Left lung (tissue), 10 donors: ENCODE data around the gene FERMT2. TPM values are rescaled to one million over a fixed set of nuclear protein-coding genes. Genes with fewer than 3 reads are reported as not detected.

Source experiments
- ATAC-seq: fragments of 200-7000 bp; cut with Tn5 transposase; one replicate; pipeline ENCODE4 v1.9.1; 2020; ENCODE audit warnings: moderate library complexity
- DNase-seq, 4 donors: peaks; one replicate each; pipeline ENCODE4 v3.0.0-alpha.2; 2013 to 2020
- H3K27ac ChIP-seq, 2 donors: fragments of 200-600 bp; sonication (generic) in 1 of 2; one replicate each; pipeline versions ENCODE4 v1.5.0 to v1.8.0; 2020 to 2021
- H3K27me3 ChIP-seq, 2 donors: fragments of 200-600 bp; sonication (generic) in 1 of 2; one replicate each; pipeline versions ENCODE4 v1.5.0 to v1.8.0; 2020 to 2021
- H3K36me3 ChIP-seq, 2 donors: fragments of 200-600 bp; sonication (generic) in 1 of 2; one replicate each; pipeline versions ENCODE4 v1.5.0 to v1.8.0; 2020 to 2021
- H3K4me1 ChIP-seq, 2 donors: fragments of 200-600 bp; one replicate each; pipeline ENCODE4 v1.8.0; 2021
- H3K4me3 ChIP-seq, 2 donors: fragments of 200-600 bp; sonication (generic) in 1 of 2; one replicate each; pipeline versions ENCODE4 v1.5.0 to v1.8.0; 2020 to 2021; ENCODE audit warnings: mild to moderate bottlenecking in 1 of 2
- H3K9me3 ChIP-seq, 2 donors: fragments of 200-600 bp; sonication (generic) in 1 of 2; one replicate each; pipeline versions ENCODE4 v1.5.0 to v1.8.0; 2020 to 2021
- intact Hi-C, 2 donors: fragments of 100-400 bp; cut with DNase I; formaldehyde crosslinking; loops; one replicate each; pipeline versions ENCODE4 v1.11.2 to v1.14.2; 2022
- polyA plus RNA-seq, 6 donors: library from polyadenylated mRNA; unstranded; fragments of 120-200 nt; gene quantifications; one replicate each; pipeline ENCODE4 v1.2.1, GENCODE V29; 2013; ENCODE audit not compliant: insufficient read length in 6 of 6
- total RNA-seq, 2 donors: library from RNA; stranded (reverse); fragmentation: NEBNext Ultra II Directional; extraction: Animal tissue kit (Norgen Biotek cat#: 25700); gene quantifications; one replicate each; pipeline ENCODE4 v1.2.1, GENCODE V29; 2021
- TF ChIP-seq, protein P1 (sequence below), 2 donors: fragments of 200-600 bp; sonication (generic) in 1 of 2; IDR thresholded peaks; one replicate each; pipeline versions ENCODE4 v1.5.0 to v1.8.0; 2021; ENCODE audit warnings: antibody characterized with exemption in 2 of 2
- donor health status: DM: no; HTN: yes; CAD: no.
- donor health status: DM: no; HTN: no; CAD: no.

The FERMT2 gene
- total and polyA plus RNA-seq, 8 donors, result 93.4 to 148 (median 131) TPM

- TF ChIP-seq, protein P1, sequence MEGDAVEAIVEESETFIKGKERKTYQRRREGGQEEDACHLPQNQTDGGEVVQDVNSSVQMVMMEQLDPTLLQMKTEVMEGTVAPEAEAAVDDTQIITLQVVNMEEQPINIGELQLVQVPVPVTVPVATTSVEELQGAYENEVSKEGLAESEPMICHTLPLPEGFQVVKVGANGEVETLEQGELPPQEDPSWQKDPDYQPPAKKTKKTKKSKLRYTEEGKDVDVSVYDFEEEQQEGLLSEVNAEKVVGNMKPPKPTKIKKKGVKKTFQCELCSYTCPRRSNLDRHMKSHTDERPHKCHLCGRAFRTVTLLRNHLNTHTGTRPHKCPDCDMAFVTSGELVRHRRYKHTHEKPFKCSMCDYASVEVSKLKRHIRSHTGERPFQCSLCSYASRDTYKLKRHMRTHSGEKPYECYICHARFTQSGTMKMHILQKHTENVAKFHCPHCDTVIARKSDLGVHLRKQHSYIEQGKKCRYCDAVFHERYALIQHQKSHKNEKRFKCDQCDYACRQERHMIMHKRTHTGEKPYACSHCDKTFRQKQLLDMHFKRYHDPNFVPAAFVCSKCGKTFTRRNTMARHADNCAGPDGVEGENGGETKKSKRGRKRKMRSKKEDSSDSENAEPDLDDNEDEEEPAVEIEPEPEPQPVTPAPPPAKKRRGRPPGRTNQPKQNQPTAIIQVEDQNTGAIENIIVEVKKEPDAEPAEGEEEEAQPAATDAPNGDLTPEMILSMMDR (IDR thresholded peaks at IDR 0.05), result no peak
- Histone ChIP-seq H3K4me1 (peaks cover 12 to 39% of the 10 kb centered on the region in 2 donors), H3K27ac (peak overlapping the region; percentile 92 to 99), H3K9me3 (no peaks in the 10 kb centered on the region), H3K27me3 (peaks cover 0 to 62% of the 10 kb centered on the region in 2 donors), H3K36me3 (peaks cover 0 to 6% of the 10 kb centered on the region in 2 donors), H3K4me3 (peak overlapping the region; percentile 71 to 91)
- intact Hi-C loops, result no loop called here
- no peak for DNase-seq
- ATAC-seq, result no peak
Measured at GRCh38 chr14:52948836-52949235, 2.0 kb downstream of the FERMT2 start.

- ATAC-seq, result no peak
- Histone ChIP-seq H3K4me1 (peaks cover 12 to 39% of the 10 kb centered on the region in 2 donors), H3K36me3 (peaks cover 0 to 6% of the 10 kb centered on the region in 2 donors), H3K27ac (no peak overlapping the region), H3K9me3 (no peaks in the 10 kb centered on the region), H3K27me3 (peaks cover 0 to 58% of the 10 kb centered on the region in 2 donors), H3K4me3 (peak overlapping the region in 1 of 2 donors; percentile 71)
- intact Hi-C loops, result no loop called here
- TF ChIP-seq, protein P1 (IDR thresholded peaks at IDR 0.05), result no peak
- DNase-seq, result no peak
Measured at GRCh38 chr14:52948039-52948438, 2.8 kb downstream of the FERMT2 start.

GRCh38 chr14:52944254-52944653, 6.6 kb downstream of the FERMT2 start:
- DNase-seq (no peak), ATAC-seq (no peak)
- Histone ChIP-seq H3K27ac (no peak overlapping the region), H3K4me1 (peaks cover 12 to 26% of the 10 kb centered on the region in 2 donors), H3K27me3 (peaks cover 0 to 20% of the 10 kb centered on the region in 2 donors), H3K9me3 (no peaks in the 10 kb centered on the region), H3K4me3 (no peak overlapping the region), H3K36me3 (peaks cover 0 to 6% of the 10 kb centered on the region in 2 donors)
- intact Hi-C loops, result no loop called here
- TF ChIP-seq, protein P1 (IDR thresholded peaks at IDR 0.05), result no peak

DNA sequence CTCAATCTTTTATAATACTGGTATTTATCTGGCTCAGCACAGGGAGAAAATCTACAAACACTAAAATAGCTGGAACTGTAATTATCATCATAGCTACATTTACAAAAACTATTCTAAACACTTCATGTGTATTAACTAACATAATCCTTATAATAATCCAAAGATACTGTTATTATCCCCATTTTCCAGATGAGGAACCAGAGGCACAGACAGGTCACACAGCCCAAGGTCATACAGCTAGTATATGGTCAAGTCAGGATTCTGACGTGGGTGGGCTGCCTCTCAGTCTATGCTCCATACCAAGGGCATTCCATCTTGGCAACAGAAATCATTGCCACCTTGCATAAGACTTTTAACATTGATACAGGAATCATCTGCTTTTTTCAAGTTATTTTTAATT, 11.4 kb downstream of the FERMT2 start:
- no peaks in the 10 kb centered on the region for H3K27me3 ChIP-seq
- no peak overlapping the region for H3K27ac ChIP-seq
- no peaks in the 10 kb centered on the region for H3K36me3 ChIP-seq
- no peak for ATAC-seq
- intact Hi-C loops, result no loop called here
- H3K4me3 ChIP-seq, result no peak overlapping the region
- TF ChIP-seq, protein P1 (IDR thresholded peaks at IDR 0.05), result no peak
- peaks cover 4 to 20% of the 10 kb centered on the region in 2 donors for H3K4me1 ChIP-seq
- no peaks in the 10 kb centered on the region for H3K9me3 ChIP-seq
- DNase-seq, result no peak

DNA sequence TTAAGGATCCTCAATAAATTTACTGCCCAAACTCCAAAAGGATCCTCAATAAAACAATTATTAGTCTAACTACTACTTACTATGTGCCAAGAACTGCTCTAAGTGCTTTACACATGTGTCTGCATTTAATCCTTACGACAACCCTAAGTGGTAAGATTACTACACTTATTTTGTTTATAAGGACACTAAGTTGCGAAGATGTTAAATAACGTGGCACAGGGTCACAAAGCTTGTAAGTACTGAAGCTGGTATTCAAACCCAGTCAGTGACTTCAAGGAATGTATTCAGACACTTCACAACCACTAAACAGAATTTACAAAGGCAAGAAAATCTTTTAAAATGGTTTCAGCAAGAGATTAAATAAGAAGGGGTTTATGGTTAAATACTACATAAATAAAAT, 13.0 kb downstream of the FERMT2 start:
- ATAC-seq, result peak; percentile 71
- Histone ChIP-seq H3K27ac (peak overlapping the region in 1 of 2 donors; percentile 29), H3K4me3 (no peak overlapping the region), H3K4me1 (peaks cover 4 to 20% of the 10 kb centered on the region in 2 donors), H3K9me3 (no peaks in the 10 kb centered on the region), H3K36me3 (no peaks in the 10 kb centered on the region), H3K27me3 (no peaks in the 10 kb centered on the region)
- intact Hi-C loops, result no loop called here
- no peak for DNase-seq
- TF ChIP-seq, protein P1 (IDR thresholded peaks at IDR 0.05), result no peak
